CD4-positive, alpha-beta T cell (primary cell): ENCODE measurements around the gene RBMS3. TPM values are rescaled to one million over a fixed set of nuclear protein-coding genes. Genes with fewer than 3 reads are reported as not detected.

Source experiments
- ATAC-seq: fragments of 200-7000 bp; cut with Tn5 transposase; one replicate; pipeline ENCODE4 v1.10.0; 2022; ENCODE audit warnings: mild to moderate bottlenecking; ENCODE audit not compliant: poor library complexity
- CTCF ChIA-PET: fragments of 350-600 bp; sonication (Branson Sonifier 250); formaldehyde crosslinking; loops from one replicate; lab custom pipeline; 2021; ENCODE audit warnings: antibody characterized with exemption, inconsistent platforms; lab: Charles Lee
- POLR2A ChIA-PET: fragments of 350-600 bp; sonication (Branson Sonifier 250); formaldehyde crosslinking; loops from one replicate; lab custom pipeline; 2021; ENCODE audit warnings: antibody characterized with exemption, inconsistent platforms; lab: Charles Lee
- DNase-seq, 14 experiments: peaks; one replicate each; pipeline ENCODE4 v3.0.0-alpha.2; 2013 to 2020; ENCODE audit warnings: mixed read lengths in 2 of 14
- H3K27ac ChIP-seq, 2 donors: one replicate each; pipeline versions ENCODE4 v1.5.1 to v1.7.0; 2013; ENCODE audit warnings: low read length in 2 of 2, low read depth in 1 of 2, mild to moderate bottlenecking in 1 of 2
- H3K27me3 ChIP-seq, 2 experiments: 1 replicate in 1 of 2; 2 replicates in 1 of 2; pipeline versions ENCODE4 v1.6.1 to v1.7.0; 2013; ENCODE audit warnings: low read length in 2 of 2, control low read depth in 1 of 2, mild to moderate bottlenecking in 1 of 2, moderate library complexity in 1 of 2; ENCODE audit not compliant: insufficient read depth in 2 of 2, control insufficient read depth in 1 of 2
- H3K36me3 ChIP-seq: one replicate; pipeline ENCODE4 v1.6.1; 2013; ENCODE audit warnings: low read length, control low read depth; ENCODE audit not compliant: insufficient read depth
- H3K4me1 ChIP-seq: one replicate; pipeline ENCODE4 v1.6.1; 2013; ENCODE audit warnings: low read length, control low read depth; ENCODE audit not compliant: insufficient read depth
- H3K4me3 ChIP-seq: one replicate; pipeline ENCODE4 v1.5.1; 2013; ENCODE audit warnings: mild to moderate bottlenecking, low read length, moderate library complexity
- H3K9me3 ChIP-seq, 2 experiments: 1 replicate in 1 of 2; 2 replicates in 1 of 2; pipeline versions ENCODE4 v1.6.1 to v1.7.0; 2013; ENCODE audit warnings: low read length in 2 of 2, mild to moderate bottlenecking in 2 of 2, control low read depth in 1 of 2, moderate library complexity in 1 of 2; ENCODE audit not compliant: control insufficient read depth in 1 of 2, insufficient read depth in 1 of 2
- H3K27ac Mint-ChIP-seq: one replicate; pipeline ENCODE4 v1.8.0; 2020; ENCODE audit warnings: mixed read lengths
- H3K27me3 Mint-ChIP-seq: one replicate; pipeline ENCODE4 v1.8.0; 2021; ENCODE audit warnings: mixed read lengths
- H3K36me3 Mint-ChIP-seq: one replicate; pipeline ENCODE4 v1.8.0; 2021; ENCODE audit warnings: low read depth, mixed read lengths
- H3K4me1 Mint-ChIP-seq: one replicate; pipeline ENCODE4 v1.8.0; 2021; ENCODE audit warnings: low read depth, mixed read lengths
- H3K4me3 Mint-ChIP-seq: one replicate; pipeline ENCODE4 v1.8.0; 2020; ENCODE audit warnings: mild to moderate bottlenecking, mixed read lengths
- H3K9me3 Mint-ChIP-seq: one replicate; pipeline ENCODE4 v1.8.0; 2020; ENCODE audit warnings: mixed read lengths
- intact Hi-C, 2 experiments: fragments of 100-400 bp; cut with DNase I in 1 of 2; cut with micrococcal nuclease in 1 of 2; formaldehyde crosslinking; loops; one replicate each; pipeline versions ENCODE4 v1.15.1 to v1.9.0; 2023 to 2025; cut with DNase I, micrococcal nuclease
- total RNA-seq, 174 experiments: library from RNA in 2 of 174; stranded (reverse) in 2 of 174; gene quantifications; one replicate each; pipeline ENCODE4 v1.2.3 and lab custom pipeline; 2021 to 2026
- TF ChIP-seq, protein P1 (sequence below): fragments of 200-600 bp; IDR thresholded peaks from one replicate; pipeline ENCODE4 v1.8.0; 2022; ENCODE audit warnings: antibody characterized with exemption, mild to moderate bottlenecking

The RBMS3 gene
- total RNA-seq, 2 experiments from 2014 or later, result 1.6 to 1.7 TPM

DNA sequence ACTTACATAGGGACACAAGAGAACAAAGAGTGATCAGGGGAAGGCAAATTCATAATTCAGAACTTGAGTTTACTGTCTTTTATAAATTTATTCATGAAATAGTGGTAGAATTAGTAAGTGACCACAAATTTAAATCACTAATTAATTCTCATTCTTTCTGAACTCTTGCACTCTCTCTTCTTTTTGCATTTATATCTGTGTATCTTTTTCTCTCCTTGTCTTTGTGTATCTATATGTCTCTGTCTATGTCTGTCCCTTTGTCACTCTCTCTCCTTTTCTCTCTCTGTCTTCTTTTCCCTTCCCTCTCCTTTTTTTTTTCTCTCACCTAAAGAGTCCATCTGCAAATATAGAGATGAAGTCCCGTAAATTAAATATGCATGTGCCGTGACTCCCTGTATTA, 31.5 kb downstream of the RBMS3 start:
- Histone ChIP-seq H3K9me3 (no peaks in the 10 kb centered on the region), H3K4me1 (no peaks in the 10 kb centered on the region), H3K27ac (no peak overlapping the region), H3K27me3 (no peaks in the 10 kb centered on the region), H3K36me3 (no peaks in the 10 kb centered on the region), H3K4me3 (no peak overlapping the region)
- H3K27ac Mint-ChIP-seq, result no peak overlapping the region
- H3K27me3 Mint-ChIP-seq, result no peaks in the 10 kb centered on the region
- ChIA-PET POLR2A (no interaction called here), CTCF (no interaction called here)
- DNase-seq (no peak), ATAC-seq (no peak)
- H3K9me3 Mint-ChIP-seq, result no peaks in the 10 kb centered on the region
- TF ChIP-seq, protein P1, sequence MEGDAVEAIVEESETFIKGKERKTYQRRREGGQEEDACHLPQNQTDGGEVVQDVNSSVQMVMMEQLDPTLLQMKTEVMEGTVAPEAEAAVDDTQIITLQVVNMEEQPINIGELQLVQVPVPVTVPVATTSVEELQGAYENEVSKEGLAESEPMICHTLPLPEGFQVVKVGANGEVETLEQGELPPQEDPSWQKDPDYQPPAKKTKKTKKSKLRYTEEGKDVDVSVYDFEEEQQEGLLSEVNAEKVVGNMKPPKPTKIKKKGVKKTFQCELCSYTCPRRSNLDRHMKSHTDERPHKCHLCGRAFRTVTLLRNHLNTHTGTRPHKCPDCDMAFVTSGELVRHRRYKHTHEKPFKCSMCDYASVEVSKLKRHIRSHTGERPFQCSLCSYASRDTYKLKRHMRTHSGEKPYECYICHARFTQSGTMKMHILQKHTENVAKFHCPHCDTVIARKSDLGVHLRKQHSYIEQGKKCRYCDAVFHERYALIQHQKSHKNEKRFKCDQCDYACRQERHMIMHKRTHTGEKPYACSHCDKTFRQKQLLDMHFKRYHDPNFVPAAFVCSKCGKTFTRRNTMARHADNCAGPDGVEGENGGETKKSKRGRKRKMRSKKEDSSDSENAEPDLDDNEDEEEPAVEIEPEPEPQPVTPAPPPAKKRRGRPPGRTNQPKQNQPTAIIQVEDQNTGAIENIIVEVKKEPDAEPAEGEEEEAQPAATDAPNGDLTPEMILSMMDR, result no peak
- no peak overlapping the region for H3K4me3 Mint-ChIP-seq
- intact Hi-C loops, result no loop called here
- no peaks in the 10 kb centered on the region for H3K4me1 Mint-ChIP-seq
- H3K36me3 Mint-ChIP-seq, result no peaks in the 10 kb centered on the region

DNA sequence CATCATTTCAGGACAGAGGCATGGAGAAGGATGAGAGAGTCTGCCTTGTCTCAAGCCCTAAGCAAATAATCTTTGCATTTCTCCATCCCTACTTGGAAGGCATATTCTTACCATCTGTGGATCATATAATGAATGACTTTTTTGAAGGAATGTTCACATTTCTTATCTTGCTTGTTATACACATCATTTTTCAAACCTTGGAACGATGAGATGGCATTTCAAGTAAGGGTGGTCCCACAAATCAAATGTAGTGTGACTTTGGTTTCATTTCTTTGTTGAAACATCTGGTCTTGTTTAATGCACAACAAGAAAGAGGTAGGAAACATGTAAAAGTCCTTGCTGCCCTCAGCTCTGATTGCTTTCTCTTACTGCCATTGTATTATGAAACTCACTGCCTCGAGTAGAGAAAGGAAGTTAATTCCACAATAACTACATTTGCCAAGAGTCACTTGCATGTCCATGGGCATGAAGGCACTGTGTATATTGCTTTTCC, 32.1 kb downstream of the RBMS3 start:
- ChIA-PET CTCF (interaction anchor here (0.5 kb wide), 1 partner anchor 1021 kb away, joined by 3 read pairs; no protein-coding TSS in a partner anchor), POLR2A (no interaction called here)
- H3K27me3 Mint-ChIP-seq, result no peaks in the 10 kb centered on the region
- no peak overlapping the region for H3K4me3 Mint-ChIP-seq
- TF ChIP-seq, protein P1, result no peak
- no peaks in the 10 kb centered on the region for H3K36me3 Mint-ChIP-seq
- Histone ChIP-seq H3K27ac (no peak overlapping the region), H3K27me3 (no peaks in the 10 kb centered on the region), H3K36me3 (no peaks in the 10 kb centered on the region), H3K4me3 (no peak overlapping the region), H3K4me1 (no peaks in the 10 kb centered on the region), H3K9me3 (no peaks in the 10 kb centered on the region)
- no peaks in the 10 kb centered on the region for H3K9me3 Mint-ChIP-seq
- no peak for ATAC-seq
- no peak for DNase-seq
- no peaks in the 10 kb centered on the region for H3K4me1 Mint-ChIP-seq
- intact Hi-C loops, result no loop called here
- no peak overlapping the region for H3K27ac Mint-ChIP-seq

DNA sequence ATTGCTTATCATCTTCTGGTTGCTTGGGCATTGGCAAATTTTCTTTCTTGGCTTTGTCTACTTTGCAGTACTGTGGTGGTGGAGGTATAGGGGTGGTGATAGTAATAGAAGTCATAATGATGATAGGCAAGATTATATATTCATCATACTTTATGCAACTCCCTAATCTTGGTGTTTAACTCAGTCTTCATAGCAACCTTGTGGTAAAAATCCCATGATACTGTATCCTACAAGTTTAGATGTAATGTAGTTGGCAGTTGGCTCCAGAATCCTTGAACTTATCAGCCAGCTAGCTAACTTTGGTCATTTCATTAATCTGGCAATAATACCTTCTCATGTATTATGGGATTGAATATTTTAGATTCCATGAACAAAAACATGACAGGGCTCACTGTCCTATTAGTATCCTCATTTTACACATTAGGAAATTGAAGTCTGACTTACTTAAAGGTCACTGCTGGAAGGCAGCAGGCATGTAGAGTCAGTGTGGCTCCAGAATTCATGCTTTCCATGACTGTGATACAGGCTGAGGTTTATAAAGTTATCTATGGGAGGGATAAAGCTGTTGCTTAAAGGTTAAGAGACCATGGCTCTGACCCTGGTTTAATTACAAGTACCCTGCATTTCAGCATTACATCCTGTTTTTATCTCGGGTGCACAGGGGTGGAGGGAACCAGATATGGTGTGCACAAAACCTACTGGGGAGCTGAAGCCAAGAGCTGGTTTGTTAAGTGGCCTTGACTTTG, 33.3 kb downstream of the RBMS3 start:
- intact Hi-C loops, result no loop called here

More for the DNA sequence above, 33.3 kb downstream of the RBMS3 start:
- Histone ChIP-seq H3K27me3 (no peaks in the 10 kb centered on the region), H3K9me3 (no peaks in the 10 kb centered on the region), H3K4me3 (no peak overlapping the region), H3K36me3 (no peaks in the 10 kb centered on the region), H3K4me1 (no peaks in the 10 kb centered on the region), H3K27ac (no peak overlapping the region)
- H3K27me3 Mint-ChIP-seq, result no peaks in the 10 kb centered on the region
- TF ChIP-seq, protein P1, result no peak
- ChIA-PET CTCF (no interaction called here), POLR2A (no interaction called here)
- ATAC-seq, result no peak
- no peaks in the 10 kb centered on the region for H3K9me3 Mint-ChIP-seq
- no peaks in the 10 kb centered on the region for H3K36me3 Mint-ChIP-seq
- no peak for DNase-seq
- H3K4me3 Mint-ChIP-seq, result no peak overlapping the region
- no peaks in the 10 kb centered on the region for H3K4me1 Mint-ChIP-seq
- H3K27ac Mint-ChIP-seq, result no peak overlapping the region
